SK-N-SH treated with all-trans-retinoic acid at 6 μM for 48 hours (cell line): ENCODE results near the gene FIBCD1.

Source experiments
- ISL1 ChIP-seq: fragments of 250-450 bp; sonication (Bioruptor Pico); IDR thresholded peaks from 2 replicates; pipeline ENCODE4 v2.1.2; 2022; ENCODE audit warnings: mild to moderate bottlenecking, moderate library complexity
- PPARA ChIP-seq: fragments of 250-450 bp; sonication (Bioruptor Pico); IDR thresholded peaks from 2 replicates; pipeline ENCODE4 v1.5.0; 2020; ENCODE audit warnings: mild to moderate bottlenecking, borderline replicate concordance

- TF ChIP-seq ISL1 (CRISPR knock-in tag) (no peak), PPARA (CRISPR knock-in tag) (no peak)
Observed at GRCh38 chr9:130956636-130957450, 17.8 kb upstream of the FIBCD1 start.
